Measurements from ENCODE around the gene CD82.

Gene CD82

GRCh38 chr11:44564166-44564565 lies 1.3 kb upstream of the CD82 start:
- POLR2A ChIA-PET (ENCODE audit: low non-redundant PET) = no interaction called here

GRCh38 chr11:44564670-44565210 lies 723 bp upstream of the CD82 start:
- POLR2A ChIA-PET (ENCODE audit: low non-redundant PET) = no interaction called here
- TF ChIP-seq CTCF (conservative IDR thresholded peaks at IDR 0.05; ENCODE audit: low read depth) = no peak
- H3K27ac ChIP-seq = peak overlapping the region; percentile 99
- CTCF ChIA-PET = interaction anchor here (0.7 kb wide), 1 partner anchor 21 kb away, joined by 3 read pairs; no protein-coding TSS in a partner anchor
- peak; percentile 92 for DNase-seq (ENCODE audit: low spot score)

More at GRCh38 chr11:44564166-44564565, 1.3 kb upstream of the CD82 start:
- CTCF ChIA-PET = interaction anchor here (0.5 to 0.7 kb wide), 2 partner anchors 20 to 837 kb away, joined by 3 read pairs; no protein-coding TSS in a partner anchor
- H3K27ac ChIP-seq = peak overlapping the region; percentile 99
- no peak for TF ChIP-seq CTCF (conservative IDR thresholded peaks at IDR 0.05; ENCODE audit: low read depth)
- no peak for DNase-seq (ENCODE audit: low spot score)

GRCh38 chr11:44565953-44566949 lies 788 bp downstream of the CD82 start:
- CTCF ChIA-PET = interaction anchor here (0.6 to 1.4 kb wide), 2 partner anchors 10 to 1305 kb away, joined by 4 to 7 read pairs; no protein-coding TSS in a partner anchor
- peak overlapping the region; percentile 99 for H3K27ac ChIP-seq
- no peak for TF ChIP-seq CTCF (conservative IDR thresholded peaks at IDR 0.05; ENCODE audit: low read depth)
- DNase-seq (ENCODE audit: low spot score) = peak; percentile 30
- POLR2A ChIA-PET (ENCODE audit: low non-redundant PET) = interaction anchor here (0.6 to 1.0 kb wide), 2 partner anchors 11 to 778 kb away, joined by 3 read pairs; no protein-coding TSS in a partner anchor

- ChIA-PET POLR2A (ENCODE audit: low non-redundant PET) (interaction anchor here (0.6 to 1.0 kb wide), 2 partner anchors 10 to 779 kb away, joined by 3 read pairs; no protein-coding TSS in a partner anchor), CTCF (no interaction called here)
- no peak for DNase-seq (ENCODE audit: low spot score)
- no peak for TF ChIP-seq CTCF (conservative IDR thresholded peaks at IDR 0.05; ENCODE audit: low read depth)
- peak overlapping the region; percentile 86 for H3K27ac ChIP-seq
Observed at GRCh38 chr11:44566952-44567875, 1.8 kb downstream of the CD82 start.

- POLR2A ChIA-PET (ENCODE audit: low non-redundant PET) = no interaction called here
- peak overlapping the region; percentile 86 for H3K27ac ChIP-seq
- no peak for DNase-seq (ENCODE audit: low spot score)
- TF ChIP-seq CTCF (conservative IDR thresholded peaks at IDR 0.05; ENCODE audit: low read depth) = no peak
- CTCF ChIA-PET = no interaction called here
Observed at GRCh38 chr11:44567876-44568256, 2.4 kb downstream of the CD82 start.

GRCh38 chr11:44568331-44568657 lies 2.8 kb downstream of the CD82 start:
- TF ChIP-seq CTCF (conservative IDR thresholded peaks at IDR 0.05; ENCODE audit: low read depth) = no peak
- ChIA-PET CTCF (no interaction called here), POLR2A (ENCODE audit: low non-redundant PET) (no interaction called here)
- H3K27ac ChIP-seq = peak overlapping the region; percentile 86
- no peak for DNase-seq (ENCODE audit: low spot score)
